ENCODE measurements around the gene TBX4.

DNA sequence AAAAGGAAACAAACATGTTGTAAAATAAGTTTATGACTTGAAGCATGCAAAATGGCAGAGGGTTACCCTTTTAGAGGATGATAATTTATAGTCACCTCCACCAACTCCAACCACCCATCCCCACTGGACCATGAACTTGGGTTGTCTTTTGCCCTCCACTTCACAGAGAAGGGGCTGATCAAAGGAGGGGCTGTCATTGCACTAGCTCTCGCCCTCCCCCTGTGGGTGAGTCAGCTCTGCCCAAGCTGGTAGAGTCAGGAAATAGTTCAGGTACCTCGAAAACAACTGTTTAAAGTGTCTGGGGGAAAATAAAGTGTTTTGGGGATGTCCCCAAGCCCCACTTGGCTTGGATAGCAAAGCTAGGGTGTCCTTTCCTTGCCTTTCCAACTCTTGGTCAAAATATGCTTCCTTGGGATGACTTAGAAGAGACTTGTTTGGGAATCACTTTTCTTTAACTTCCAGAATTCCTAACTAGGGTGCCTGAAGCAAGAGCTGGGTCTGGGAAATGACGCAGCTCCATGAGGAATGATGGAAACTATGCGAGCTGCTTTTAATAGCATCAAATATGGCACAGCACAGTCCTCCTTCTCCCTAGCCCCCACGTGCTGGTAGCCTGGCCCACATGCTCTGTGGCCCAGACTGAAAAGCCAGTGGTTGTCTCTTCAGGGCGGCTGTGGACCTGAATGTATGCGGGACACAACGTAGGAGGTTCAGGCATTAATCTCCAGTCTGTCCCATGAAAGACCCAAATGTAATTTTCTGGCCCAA lies 40.7 kb downstream of the TBX4 start:
- TF ChIP-seq, protein P1, sequence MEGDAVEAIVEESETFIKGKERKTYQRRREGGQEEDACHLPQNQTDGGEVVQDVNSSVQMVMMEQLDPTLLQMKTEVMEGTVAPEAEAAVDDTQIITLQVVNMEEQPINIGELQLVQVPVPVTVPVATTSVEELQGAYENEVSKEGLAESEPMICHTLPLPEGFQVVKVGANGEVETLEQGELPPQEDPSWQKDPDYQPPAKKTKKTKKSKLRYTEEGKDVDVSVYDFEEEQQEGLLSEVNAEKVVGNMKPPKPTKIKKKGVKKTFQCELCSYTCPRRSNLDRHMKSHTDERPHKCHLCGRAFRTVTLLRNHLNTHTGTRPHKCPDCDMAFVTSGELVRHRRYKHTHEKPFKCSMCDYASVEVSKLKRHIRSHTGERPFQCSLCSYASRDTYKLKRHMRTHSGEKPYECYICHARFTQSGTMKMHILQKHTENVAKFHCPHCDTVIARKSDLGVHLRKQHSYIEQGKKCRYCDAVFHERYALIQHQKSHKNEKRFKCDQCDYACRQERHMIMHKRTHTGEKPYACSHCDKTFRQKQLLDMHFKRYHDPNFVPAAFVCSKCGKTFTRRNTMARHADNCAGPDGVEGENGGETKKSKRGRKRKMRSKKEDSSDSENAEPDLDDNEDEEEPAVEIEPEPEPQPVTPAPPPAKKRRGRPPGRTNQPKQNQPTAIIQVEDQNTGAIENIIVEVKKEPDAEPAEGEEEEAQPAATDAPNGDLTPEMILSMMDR (IDR thresholded peaks at IDR 0.05; ENCODE audit: poor library complexity): no peak
- TF ChIP-seq EZH2 (IDR thresholded peaks at IDR 0.05; ENCODE audit: borderline replicate concordance) (no peak), EZH2phosphoT487 (IDR thresholded peaks at IDR 0.05; ENCODE audit: low read depth, severe bottlenecking, unreplicated experiment) (no peak)
